K562 (cell line): ENCODE data around the gene GCNT3. TPM values are rescaled to one million over a fixed set of nuclear protein-coding genes. Genes with fewer than 3 reads are reported as not detected.

Source experiments
- ATAC-seq: fragments of 200-7000 bp; cut with Tn5 transposase; 3 replicates; pipeline ENCODE4 v1.9.1; 2020; ENCODE audit warnings: moderate library complexity
- BruUV-seq: library from RNA; stranded (reverse); fragments of 400-500 nt; replicated peaks from 2 replicates; lab custom pipeline; 2021; lab: Mats Ljungman, UMichigan
- CTCF ChIA-PET: fragments of 300-600 bp; formaldehyde crosslinking; extraction: SDS; loops from one replicate; lab custom pipeline; 2021; ENCODE audit warnings: low intra/inter-chr PET ratio; lab: Yijun Ruan, JAX
- POLR2A ChIA-PET: fragments of 300-600, 350-650 bp; sonication (Branson Sonifier 250); formaldehyde crosslinking; extraction: SDS; loops from one replicate; lab custom pipeline; 2021; ENCODE audit warnings: antibody characterized with exemption, inconsistent platforms; lab: Yijun Ruan, JAX
- DNase-seq, 4 experiments: peaks; one replicate each; pipeline versions ENCODE4 v3.0.0 to v3.0.0-alpha.2; 2011 to 2018; ENCODE audit warnings: low spot score in 3 of 4, mixed read lengths in 3 of 4; ENCODE audit errors: extremely low read depth in 1 of 4
- FAIRE-seq: peaks from 2 replicates; lab custom pipeline; 2011; peaks lifted over from hg19 to GRCh38; lab: Jason Lieb, UNC
- H2AFZ ChIP-seq: 2 replicates; pipeline ENCODE4 v1.6.0; 2011; ENCODE audit warnings: low read depth, low read length, control low read depth, inconsistent platforms
- H3K27ac ChIP-seq: fragments of 200-600 bp; 3 replicates; pipeline ENCODE4 v1.8.0; 2011; ENCODE audit warnings: low read depth, mild to moderate bottlenecking, control low read depth, inconsistent platforms, low read length, moderate library complexity, mixed read lengths; ENCODE audit errors: extremely low read depth
- H3K27me3 ChIP-seq, 2 experiments: fragments of 300-600 bp in 1 of 2; 2 replicates in 1 of 2; 3 replicates in 1 of 2; pipeline versions ENCODE4 v1.6.0 to v1.8.0; 2011; ENCODE audit warnings: inconsistent platforms in 2 of 2, low read length in 2 of 2, mild to moderate bottlenecking in 1 of 2, mixed read lengths in 1 of 2, moderate library complexity in 1 of 2; ENCODE audit not compliant: control insufficient read depth in 2 of 2, insufficient read depth in 2 of 2
- H3K36me3 ChIP-seq: fragments of 300-600 bp; 3 replicates; pipeline ENCODE4 v1.8.0; 2011; ENCODE audit warnings: mild to moderate bottlenecking, low read length, inconsistent platforms; ENCODE audit not compliant: control insufficient read depth, insufficient read depth
- H3K4me1 ChIP-seq, 2 experiments: fragments of 200-600 bp in 1 of 2; replicated peaks in 1 of 2; 2 replicates in 1 of 2; 3 replicates in 1 of 2; pipeline versions ENCODE4 v1.5.1 to v1.8.0; 2011; ENCODE audit warnings: inconsistent platforms in 2 of 2, low read length in 2 of 2, mild to moderate bottlenecking in 1 of 2, mixed read lengths in 1 of 2, moderate library complexity in 1 of 2; ENCODE audit not compliant: control insufficient read depth in 2 of 2, insufficient read depth in 2 of 2
- H3K4me2 ChIP-seq: 2 replicates; pipeline ENCODE4 v1.6.1; 2011; ENCODE audit warnings: low read length, control low read depth, inconsistent platforms, mixed read lengths; ENCODE audit not compliant: insufficient read depth
- H3K4me3 ChIP-seq: fragments of 200-600 bp; sonication (generic), shearing (Covaris generic); 2 replicates; pipeline ENCODE4 v1.5.1; 2016; ENCODE audit warnings: control low read depth, inconsistent platforms
- H3K79me2 ChIP-seq: fragments of 200-600 bp; 3 replicates; pipeline ENCODE4 v1.8.0; 2011; ENCODE audit warnings: low read length, inconsistent platforms; ENCODE audit not compliant: control insufficient read depth, insufficient read depth
- H3K9ac ChIP-seq, 2 experiments: 2 replicates each; pipeline versions ENCODE4 v1.6.0 to v1.6.1; 2011; ENCODE audit warnings: low read depth in 2 of 2, low read length in 2 of 2, control low read depth in 1 of 2, inconsistent platforms in 1 of 2, mild to moderate bottlenecking in 1 of 2, mixed read lengths in 1 of 2; ENCODE audit not compliant: insufficient read depth in 1 of 2
- H3K9me1 ChIP-seq: one replicate; pipeline ENCODE4 v1.6.0; 2011; ENCODE audit warnings: inconsistent platforms, mild to moderate bottlenecking, low read length, moderate library complexity; ENCODE audit not compliant: control insufficient read depth, insufficient read depth
- H3K9me3 ChIP-seq: replicated peaks from 2 replicates; pipeline ENCODE4 v1.5.1; 2011; ENCODE audit warnings: low read depth, low read length, inconsistent platforms; ENCODE audit not compliant: control insufficient read depth, insufficient read depth
- H4K20me1 ChIP-seq: replicated peaks from 2 replicates; pipeline ENCODE4 v1.6.1; 2011; ENCODE audit warnings: low read length, inconsistent platforms, mixed read lengths; ENCODE audit not compliant: control insufficient read depth, insufficient read depth
- CBX8 ChIP-seq: fragments of 200-600 bp; sonication (generic); IDR thresholded peaks from 2 replicates; pipeline ENCODE4 v1.6.1; 2012; ENCODE audit warnings: borderline replicate concordance, mixed run types, low read depth, mild to moderate bottlenecking, moderate library complexity, mixed read lengths, low read length, control low read depth, inconsistent platforms; ENCODE audit not compliant: poor library complexity, severe bottlenecking; ENCODE audit errors: extremely low read depth
- CHD4 ChIP-seq: fragments of 200-600 bp; sonication (generic); IDR thresholded peaks from 3 replicates; pipeline ENCODE4 v1.6.1; 2012; ENCODE audit warnings: low read depth, mild to moderate bottlenecking, mixed read lengths, low read length, inconsistent platforms; ENCODE audit not compliant: insufficient read depth, insufficient replicate concordance, poor library complexity, severe bottlenecking
- HCFC1 ChIP-seq: IDR thresholded peaks from 2 replicates; pipeline ENCODE4 v1.6.1; 2012; ENCODE audit warnings: low read depth, low read length, improper control_type of control experiment
- HOXB6 ChIP-seq: fragments of 250-450 bp; sonication (Bioruptor Pico); IDR thresholded peaks from 2 replicates; pipeline ENCODE4 v1.5.1; 2022; ENCODE audit warnings: mild to moderate bottlenecking, borderline replicate concordance
- PBX2 ChIP-seq, 2 experiments: IDR thresholded peaks in 1 of 2; conservative IDR thresholded peaks in 1 of 2; 2 replicates each; pipeline ENCODE4 v1.6.1; 2016; ENCODE audit warnings: low read depth in 2 of 2, mild to moderate bottlenecking in 1 of 2, missing compliant biosample characterization in 1 of 2, missing genetic modification characterization in 1 of 2, moderate library complexity in 1 of 2
- SMARCB1 ChIP-seq: IDR thresholded peaks from 2 replicates; pipeline ENCODE4 v1.6.1; 2011; ENCODE audit warnings: improper control_type of control experiment, low read depth; ENCODE audit not compliant: insufficient read length
- SPI1 ChIP-seq: IDR thresholded peaks from 2 replicates; pipeline ENCODE4 v1.6.1; 2011; ENCODE audit warnings: low read depth, low read length, control low read depth, borderline replicate concordance
- ZNF586 ChIP-seq: fragments of 450-650 bp; formaldehyde crosslinking; conservative IDR thresholded peaks from 2 replicates; pipeline ENCODE4 v1.4.0; 2020; ENCODE audit warnings: mild to moderate bottlenecking, moderate library complexity
- WGBS: fragments of 100-300 bp; shearing (Covaris generic); methylation state at CpG from one replicate; pipeline ENCODE4 v1.1.6; 2016; ENCODE audit warnings: low coverage, mixed read lengths; ENCODE audit not compliant: insufficient coverage; ENCODE audit errors: missing lambda C conversion rate; 5-methylcytosine and 5-hydroxymethylcytosine counted together
- in situ Hi-C: fragments of 300-500 bp; cut with MboI; formaldehyde crosslinking; loops from 4 replicates; pipeline ENCODE4 v1.15.0; 2018; ENCODE audit warnings: inconsistent platforms, mixed read lengths
- intact Hi-C: fragments of 100-400 bp; cut with micrococcal nuclease; formaldehyde crosslinking; loops from 2 replicates; pipeline ENCODE4 v1.14.2; 2022
- polyA plus RNA-seq, 8 experiments: library from polyadenylated mRNA; depleted of rRNA in 4 of 8; stranded (reverse) in 5 of 8; unstranded in 3 of 8; fragments of >200 nt; fragmentation: Nextera tagmentation in 2 of 8; fragmentation: Illumina TruSeq in 1 of 8; extraction: Ambion mirVana in 2 of 8; extraction: Trizol in 1 of 8; gene quantifications; 2 replicates each; pipeline versions ENCODE4 v1.2.1 to v1.2.3, GENCODE V29; 2011 to 2014; ENCODE audit warnings: inconsistent platforms in 1 of 8, missing spikeins in 1 of 8
- total RNA-seq, 7 experiments: library from RNA; depleted of rRNA in 6 of 7; stranded (reverse); fragments of >200 nt in 6 of 7; fragmentation: Illumina TruSeq in 2 of 7; extraction: Trizol in 2 of 7; gene quantifications; 2 replicates each; pipeline versions ENCODE4 v1.2.1 to v1.2.3, GENCODE V29; 2011 to 2021; ENCODE audit warnings: low replicate concordance in 1 of 7

GCNT3 gene
- total and polyA plus RNA-seq, 9 of the 15 experiments (the other 6 are each of a cell fraction or from before 2014, with no cell fraction given) = 0.07 to 0.35 (median 0.11) TPM; not detected in 4

- CTCF ChIA-PET = no interaction called here
- H3K9me1 ChIP-seq = no peaks in the 10 kb centered on the region
- in situ Hi-C loops = no loop called here
- no peak overlapping the region for H3K4me3 ChIP-seq
- DNase-seq = no peak
- H3K4me1 ChIP-seq = no peaks in the 10 kb centered on the region
- no peak overlapping the region for H2AFZ ChIP-seq
- 86% methylated on average over 4 of the region's 4 CpGs for WGBS
- TF ChIP-seq HCFC1 (no peak), ZNF586 (CRISPR knock-in tag) (no peak), PBX2 (CRISPR knock-in tag; IDR thresholded peaks at IDR 0.05; ENCODE audit: low read depth) (no peak), PBX2 (tag; conservative IDR thresholded peaks at IDR 0.05; ENCODE audit: low read depth) (no peak), CBX8 (no peak), CHD4 (no peak), SMARCB1 (no peak), HOXB6 (no peak), SPI1 (no peak)
- no peak overlapping the region for H3K27ac ChIP-seq
- H4K20me1 ChIP-seq = no peaks in the 10 kb centered on the region
- H3K27me3 ChIP-seq = no peaks in the 10 kb centered on the region
- intact Hi-C loops = no loop called here
- no peak for ATAC-seq
- FAIRE-seq = no peak
- peaks cover 2% of the 10 kb centered on the region; the same call in 1 of the 3 replicates for H3K79me2 ChIP-seq
- POLR2A ChIA-PET = interaction anchor here (0.6 to 1.8 kb wide), 4 partner anchors 9 to 111 kb away, joined by 3 to 7 read pairs (median 4); partner anchors contain the start of gene GTF2A2
- H3K4me2 ChIP-seq = no peak overlapping the region
- no peak overlapping the region for H3K9ac ChIP-seq
- H3K36me3 ChIP-seq = peaks cover 72% of the 10 kb centered on the region
- no peaks in the 10 kb centered on the region for H3K9me3 ChIP-seq
- no TSS peak for BruUV-seq
These were observed 33.2 kb downstream of the GCNT3 start for GRCh38 chr15:59644756-59645155.
